Endodermal cell (in vitro differentiated cells): ENCODE measurements around the gene CNRIP1. TPM values are rescaled to one million over a fixed set of nuclear protein-coding genes. Genes with fewer than 3 reads are reported as not detected.

ENCODE experiments used
- DNase-seq: peaks from one replicate; pipeline ENCODE4 v3.0.0-alpha.2; 2017
- H3K27ac ChIP-seq: 2 replicates; pipeline ENCODE4 v1.5.1; 2013; ENCODE audit warnings: mild to moderate bottlenecking, low read depth, low read length, moderate library complexity
- H3K27me3 ChIP-seq: 2 replicates; pipeline ENCODE4 v1.6.1; 2013; ENCODE audit warnings: mild to moderate bottlenecking, low read length, moderate library complexity; ENCODE audit not compliant: insufficient read depth, control insufficient read depth, poor library complexity, severe bottlenecking
- H3K36me3 ChIP-seq: 2 replicates; pipeline ENCODE4 v1.7.0; 2013; ENCODE audit warnings: mild to moderate bottlenecking, low read length, moderate library complexity; ENCODE audit not compliant: control insufficient read depth, insufficient read depth
- H3K4me1 ChIP-seq: one replicate; pipeline ENCODE4 v1.7.0; 2013; ENCODE audit warnings: low read length; ENCODE audit not compliant: control insufficient read depth, insufficient read depth
- H3K4me3 ChIP-seq: 2 replicates; pipeline ENCODE4 v1.5.1; 2013; ENCODE audit warnings: mild to moderate bottlenecking, low read length, moderate library complexity
- H3K9ac ChIP-seq: 2 replicates; pipeline ENCODE4 v1.6.1; 2013; ENCODE audit warnings: mild to moderate bottlenecking, low read length, moderate library complexity; ENCODE audit not compliant: poor library complexity, severe bottlenecking; ENCODE audit errors: extremely low read depth
- H3K9me3 ChIP-seq: 2 replicates; pipeline ENCODE4 v1.6.1; 2013; ENCODE audit warnings: mild to moderate bottlenecking, low read length, moderate library complexity; ENCODE audit not compliant: control insufficient read depth
- H3K27ac Mint-ChIP-seq: 2 replicates; pipeline ENCODE4 v1.8.0; 2020; ENCODE audit warnings: mixed read lengths
- H3K27me3 Mint-ChIP-seq: 2 replicates; pipeline ENCODE4 v1.8.0; 2021; ENCODE audit warnings: mild to moderate bottlenecking, mixed read lengths; ENCODE audit not compliant: insufficient read depth
- H3K36me3 Mint-ChIP-seq: 2 replicates; pipeline ENCODE4 v1.8.0; 2020; ENCODE audit warnings: low read depth, mixed read lengths
- H3K4me1 Mint-ChIP-seq: 2 replicates; pipeline ENCODE4 v1.8.0; 2020; ENCODE audit warnings: mixed read lengths
- H3K4me3 Mint-ChIP-seq: 2 replicates; pipeline ENCODE4 v1.8.0; 2020; ENCODE audit warnings: mild to moderate bottlenecking, moderate library complexity, mixed read lengths
- H3K9me3 Mint-ChIP-seq: 2 replicates; pipeline ENCODE4 v1.8.0; 2020; ENCODE audit warnings: mild to moderate bottlenecking, mixed read lengths
- CTCF ChIP-seq: fragments of 200-600 bp; sonication (generic); conservative IDR thresholded peaks from 2 replicates; pipeline ENCODE4 v1.5.0; 2021; ENCODE audit warnings: antibody characterized with exemption, mild to moderate bottlenecking
- WGBS, 2 experiments: methylation state at CpG; one replicate each; pipeline versions ENCODE4 v1.1.5 to v1.1.7; 2013; ENCODE audit warnings: missing lambda C conversion rate in 2 of 2, mixed read lengths in 1 of 2; ENCODE audit not compliant: insufficient coverage in 1 of 2, insufficient read length in 1 of 2; 5-methylcytosine and 5-hydroxymethylcytosine counted together
- total RNA-seq, 2 donors: library from RNA; stranded (reverse); fragmentation: NEBNext Ultra II Directional in 1 of 2; extraction: Animal tissue kit (Norgen Biotek cat#: 25700) in 1 of 2; gene quantifications; 2 replicates in 1 of 2; 3 replicates in 1 of 2; pipeline ENCODE4 v1.2.1, GENCODE V29; 2021

CNRIP1 gene
- total RNA-seq, 2 donors from 2014 or later, result 0.57 TPM; not detected in 1

DNA sequence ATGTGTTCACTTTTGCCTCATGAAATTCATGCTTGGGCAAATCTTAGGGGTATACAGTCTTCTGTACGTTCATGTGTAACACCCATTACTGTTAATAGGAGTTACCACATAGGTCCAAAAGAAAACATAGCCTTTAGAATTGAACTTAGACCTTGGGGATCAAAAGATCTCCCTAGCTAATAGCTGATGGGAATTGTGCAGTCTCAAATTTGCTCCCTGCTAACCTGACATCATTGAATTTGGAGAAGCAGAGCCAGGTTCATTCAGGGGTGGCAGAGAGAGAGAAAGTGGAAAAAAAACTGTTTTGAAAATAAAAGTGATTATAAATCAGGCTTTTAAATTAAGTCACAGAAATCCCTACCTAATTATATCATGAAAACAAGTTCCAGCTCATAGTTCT, 39.4 kb downstream of the CNRIP1 start:
- Histone ChIP-seq H3K9ac (no peak overlapping the region), H3K4me1 (no peaks in the 10 kb centered on the region), H3K4me3 (no peak overlapping the region), H3K36me3 (no peaks in the 10 kb centered on the region), H3K27ac (no peak overlapping the region), H3K9me3 (no peaks in the 10 kb centered on the region), H3K27me3 (no peaks in the 10 kb centered on the region)
- WGBS, 2 experiments, result 100% methylated on average over 1 of the region's 1 CpG
- H3K9me3 Mint-ChIP-seq, result no peaks in the 10 kb centered on the region
- peaks cover 15% of the 10 kb centered on the region for H3K27me3 Mint-ChIP-seq
- no peak overlapping the region for H3K27ac Mint-ChIP-seq
- no peak for TF ChIP-seq CTCF
- no peak overlapping the region for H3K4me3 Mint-ChIP-seq
- no peaks in the 10 kb centered on the region for H3K36me3 Mint-ChIP-seq
- H3K4me1 Mint-ChIP-seq, result no peaks in the 10 kb centered on the region
- DNase-seq, result no peak

DNA sequence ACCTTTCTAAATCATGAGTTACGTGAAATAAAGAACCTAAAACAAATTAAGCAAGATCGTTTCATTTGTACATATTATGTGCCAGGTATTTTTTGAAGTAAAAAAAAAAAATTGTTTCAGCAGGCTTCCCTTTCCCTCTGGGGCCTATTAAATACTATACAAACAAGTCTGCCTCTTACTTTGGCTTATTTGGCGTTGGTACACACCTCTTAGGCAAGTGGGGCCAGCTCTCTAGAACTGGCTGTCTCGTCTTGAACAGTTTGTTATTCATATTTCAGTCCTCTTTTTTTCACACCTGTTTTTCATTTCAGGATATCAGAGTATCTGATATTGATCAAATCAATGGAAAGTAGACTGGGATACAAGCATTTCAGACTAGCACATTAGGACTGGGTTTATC, 40.1 kb downstream of the CNRIP1 start:
- Mint-ChIP-seq H3K4me1 (no peaks in the 10 kb centered on the region), H3K36me3 (no peaks in the 10 kb centered on the region), H3K27me3 (peaks cover 15% of the 10 kb centered on the region), H3K4me3 (no peak overlapping the region), H3K9me3 (no peaks in the 10 kb centered on the region), H3K27ac (no peak overlapping the region)
- no peak overlapping the region for H3K4me3 ChIP-seq
- H3K9me3 ChIP-seq, result no peaks in the 10 kb centered on the region
- no peaks in the 10 kb centered on the region for H3K27me3 ChIP-seq
- TF ChIP-seq CTCF, result no peak
- no peak overlapping the region for H3K9ac ChIP-seq
- H3K36me3 ChIP-seq, result no peaks in the 10 kb centered on the region
- 85 to 86% methylated on average over 2 to 4 of the region's 4 CpGs for WGBS, 2 experiments
- no peak for DNase-seq
- H3K27ac ChIP-seq, result no peak overlapping the region
- no peaks in the 10 kb centered on the region for H3K4me1 ChIP-seq

- H3K36me3 ChIP-seq, result no peaks in the 10 kb centered on the region
- Mint-ChIP-seq H3K27me3 (peaks cover 11% of the 10 kb centered on the region), H3K36me3 (no peaks in the 10 kb centered on the region), H3K9me3 (no peaks in the 10 kb centered on the region), H3K27ac (no peak overlapping the region), H3K4me3 (no peak overlapping the region), H3K4me1 (no peaks in the 10 kb centered on the region)
- no peak for TF ChIP-seq CTCF
- H3K27ac ChIP-seq, result no peak overlapping the region
- no peaks in the 10 kb centered on the region for H3K9me3 ChIP-seq
- no peak overlapping the region for H3K9ac ChIP-seq
- no peaks in the 10 kb centered on the region for H3K4me1 ChIP-seq
- no peak overlapping the region for H3K4me3 ChIP-seq
- H3K27me3 ChIP-seq, result no peaks in the 10 kb centered on the region
- WGBS, 2 experiments, result 100% methylated on average over 1 of the region's 1 CpG
- DNase-seq, result no peak
Measured at GRCh38 chr2:68278169-68278568, 41.6 kb downstream of the CNRIP1 start.
